Mesodermal cell (in vitro differentiated cells): ENCODE results near the gene HOXA3.

Source experiments
- H3K27ac ChIP-seq: 2 replicates; pipeline ENCODE4 v1.7.0; 2013; ENCODE audit warnings: mild to moderate bottlenecking, low read depth, low read length, moderate library complexity; ENCODE audit not compliant: severe bottlenecking
- H3K36me3 ChIP-seq: 2 replicates; pipeline ENCODE4 v1.7.1; 2013; ENCODE audit warnings: mild to moderate bottlenecking, low read length, moderate library complexity; ENCODE audit not compliant: control insufficient read depth, insufficient read depth
- H3K4me1 ChIP-seq: one replicate; pipeline ENCODE4 v1.7.1; 2013; ENCODE audit warnings: mild to moderate bottlenecking, low read length; ENCODE audit not compliant: insufficient read depth, control insufficient read depth, poor library complexity, severe bottlenecking
- H3K4me3 ChIP-seq: 2 replicates; pipeline ENCODE4 v1.7.0; 2013; ENCODE audit warnings: low read length, control low read depth, mild to moderate bottlenecking; ENCODE audit not compliant: insufficient read depth, poor library complexity, severe bottlenecking; ENCODE audit errors: extremely low read depth
- H3K9me3 ChIP-seq: 2 replicates; pipeline ENCODE4 v1.7.1; 2013; ENCODE audit warnings: mild to moderate bottlenecking, low read length, moderate library complexity; ENCODE audit not compliant: control insufficient read depth
- WGBS, 2 experiments: methylation state at CpG; one replicate each; pipeline ENCODE4 v1.1.5; 2013; ENCODE audit warnings: missing lambda C conversion rate in 2 of 2; ENCODE audit not compliant: insufficient coverage in 2 of 2; 5-methylcytosine and 5-hydroxymethylcytosine counted together

HOXA3 gene

GRCh38 chr7:27125986-27126394 is 26.4 kb downstream of the HOXA3 start:
- WGBS, 2 experiments: 4 to 8% methylated on average over 3 to 4 of the region's 5 CpGs
- H3K27ac ChIP-seq: no peak overlapping the region

GRCh38 chr7:27124902-27125689 is 27.3 kb downstream of the HOXA3 start:
- no peaks in the 10 kb centered on the region for H3K9me3 ChIP-seq
- 13% methylated on average over 4 of the region's 8 CpGs; no CpG with 5 or more reads in 1 of the 2 experiments for WGBS, 2 experiments
- H3K4me3 ChIP-seq: no peak overlapping the region
- H3K4me1 ChIP-seq: peaks cover 2% of the 10 kb centered on the region
- no peak overlapping the region for H3K27ac ChIP-seq
- H3K36me3 ChIP-seq: no peaks in the 10 kb centered on the region

More at GRCh38 chr7:27125986-27126394, 26.4 kb downstream of the HOXA3 start:
- no peak overlapping the region for H3K4me3 ChIP-seq
- H3K36me3 ChIP-seq: no peaks in the 10 kb centered on the region
- peaks cover 2% of the 10 kb centered on the region for H3K4me1 ChIP-seq
- no peaks in the 10 kb centered on the region for H3K9me3 ChIP-seq

GRCh38 chr7:27124096-27124901 is 28.1 kb downstream of the HOXA3 start:
- Histone ChIP-seq H3K9me3 (no peaks in the 10 kb centered on the region), H3K27ac (peak overlapping the region; percentile 23), H3K4me1 (no peaks in the 10 kb centered on the region), H3K36me3 (no peaks in the 10 kb centered on the region), H3K4me3 (no peak overlapping the region)
- 3 to 4% methylated on average over 33 to 37 of the region's 43 CpGs for WGBS, 2 experiments

GRCh38 chr7:27123477-27124053 is 28.8 kb downstream of the HOXA3 start:
- H3K4me1 ChIP-seq: no peaks in the 10 kb centered on the region
- 5 to 18% methylated on average over 13 to 14 of the region's 26 CpGs for whole genome bisulfite sequencing, 2 experiments
- no peaks in the 10 kb centered on the region for H3K9me3 ChIP-seq
- H3K4me3 ChIP-seq: no peak overlapping the region
- no peaks in the 10 kb centered on the region for H3K36me3 ChIP-seq
- no peak overlapping the region for H3K27ac ChIP-seq

GRCh38 chr7:27123007-27123476 is 29.3 kb downstream of the HOXA3 start:
- WGBS, 2 experiments: 3 to 5% methylated on average over 5 to 7 of the region's 14 CpGs
- H3K36me3 ChIP-seq: no peaks in the 10 kb centered on the region
- H3K27ac ChIP-seq: peak overlapping the region; percentile 36
- no peaks in the 10 kb centered on the region for H3K4me1 ChIP-seq
- no peak overlapping the region for H3K4me3 ChIP-seq
- H3K9me3 ChIP-seq: no peaks in the 10 kb centered on the region

- 3 to 4% methylated on average over 26 to 28 of the region's 42 CpGs for WGBS, 2 experiments
Measured at GRCh38 chr7:27122077-27122910, 30.1 kb downstream of the HOXA3 start.

GRCh38 chr7:27121684-27122076 is 30.7 kb downstream of the HOXA3 start:
- WGBS, 2 experiments: 17 to 19% methylated on average over 7 of the region's 7 CpGs
- no peaks in the 10 kb centered on the region for H3K4me1 ChIP-seq
- no peak overlapping the region for H3K27ac ChIP-seq
- no peak overlapping the region for H3K4me3 ChIP-seq
- no peaks in the 10 kb centered on the region for H3K36me3 ChIP-seq
- H3K9me3 ChIP-seq: no peaks in the 10 kb centered on the region

More at GRCh38 chr7:27122077-27122910, 30.1 kb downstream of the HOXA3 start:
- H3K4me3 ChIP-seq: no peak overlapping the region
- H3K27ac ChIP-seq: peak overlapping the region; percentile 36
- no peaks in the 10 kb centered on the region for H3K36me3 ChIP-seq
- no peaks in the 10 kb centered on the region for H3K4me1 ChIP-seq
- no peaks in the 10 kb centered on the region for H3K9me3 ChIP-seq

GRCh38 chr7:27119412-27119911 is 32.9 kb downstream of the HOXA3 start:
- H3K27ac ChIP-seq: no peak overlapping the region
- no peak overlapping the region for H3K4me3 ChIP-seq
- no peaks in the 10 kb centered on the region for H3K9me3 ChIP-seq
- H3K4me1 ChIP-seq: peaks cover 5% of the 10 kb centered on the region
- WGBS, 2 experiments: 78% methylated on average over 1 of the region's 1 CpG; no CpG with 5 or more reads in 1 of the 2 experiments
- no peaks in the 10 kb centered on the region for H3K36me3 ChIP-seq

GRCh38 chr7:27118580-27118979 is 33.8 kb downstream of the HOXA3 start:
- H3K4me3 ChIP-seq: no peak overlapping the region
- no peaks in the 10 kb centered on the region for H3K36me3 ChIP-seq
- 11 to 24% methylated on average over 1 to 2 of the region's 3 CpGs for WGBS, 2 experiments
- H3K4me1 ChIP-seq: peaks cover 10% of the 10 kb centered on the region
- H3K27ac ChIP-seq: no peak overlapping the region
- no peaks in the 10 kb centered on the region for H3K9me3 ChIP-seq
